RWPE1 (cell line): ENCODE results near the gene MVD.

ENCODE experiments used
- CTCF ChIA-PET: fragments of 350-600 bp; sonication (Branson Sonifier 250); formaldehyde crosslinking; extraction: SDS; loops from one replicate; lab custom pipeline; 2021; lab: Yijun Ruan, JAX
- POLR2A ChIA-PET: fragments of 400-600 bp; formaldehyde crosslinking; extraction: SDS; loops from one replicate; lab custom pipeline; 2020; ENCODE audit warnings: antibody characterized with exemption; ENCODE audit not compliant: low non-redundant PET; lab: Yijun Ruan, JAX
- DNase-seq: peaks from one replicate; pipeline ENCODE4 v3.0.0; 2012; ENCODE audit warnings: low spot score
- H3K27ac ChIP-seq: fragments of 450-650 bp; 2 replicates; pipeline ENCODE4 v1.5.1; 2017
- CTCF ChIP-seq: fragments of 450-650 bp; conservative IDR thresholded peaks from 2 replicates; pipeline ENCODE4 v1.5.1; 2017; ENCODE audit warnings: low read depth, mild to moderate bottlenecking

The MVD gene

GRCh38 chr16:88633684-88634140, 29.2 kb downstream of the MVD start:
- DNase-seq, result no peak
- no peak for TF ChIP-seq CTCF
- POLR2A ChIA-PET, result interaction anchor here (1.1 kb wide), 1 partner anchor 63 kb away, joined by 3 read pairs; the partner anchor contains the start of gene ZC3H18
- H3K27ac ChIP-seq, result peak overlapping the region; percentile 24; the same call in 1 of the 2 replicates
- CTCF ChIA-PET, result interaction anchor here (0.6 to 1.4 kb wide), 5 partner anchors 16 to 1440 kb away, joined by 3 to 6 read pairs (median 3); no protein-coding TSS in a partner anchor

- ChIA-PET CTCF (interaction anchor here (1.4 kb wide), 1 partner anchor 17 kb away, joined by 6 read pairs; no protein-coding TSS in a partner anchor), POLR2A (no interaction called here)
- TF ChIP-seq CTCF, result no peak
- 0 out of 2 replicates have a peak overlapping the region, but pooled peaks have one; percentile 9 for H3K27ac ChIP-seq
- DNase-seq, result no peak
Observed at GRCh38 chr16:88632587-88632930, 30.3 kb downstream of the MVD start.

GRCh38 chr16:88631920-88632586, 30.8 kb downstream of the MVD start:
- no peak for DNase-seq
- H3K27ac ChIP-seq, result 0 out of 2 replicates have a peak overlapping the region, but pooled peaks have one; percentile 9
- ChIA-PET POLR2A (no interaction called here), CTCF (no interaction called here)
- no peak for TF ChIP-seq CTCF

GRCh38 chr16:88631384-88631783, 31.5 kb downstream of the MVD start:
- TF ChIP-seq CTCF, result no peak
- no peak overlapping the region for H3K27ac ChIP-seq
- CTCF ChIA-PET, result no interaction called here
- no peak for DNase-seq
- POLR2A ChIA-PET, result no interaction called here

- CTCF ChIA-PET, result no interaction called here
- POLR2A ChIA-PET, result no interaction called here
- TF ChIP-seq CTCF, result no peak
- no peak overlapping the region for H3K27ac ChIP-seq
- DNase-seq, result no peak
Observed at GRCh38 chr16:88630941-88631340, 31.9 kb downstream of the MVD start.

GRCh38 chr16:88630433-88630832, 32.5 kb downstream of the MVD start:
- CTCF ChIA-PET, result no interaction called here
- H3K27ac ChIP-seq, result no peak overlapping the region
- TF ChIP-seq CTCF, result no peak
- POLR2A ChIA-PET, result no interaction called here
- no peak for DNase-seq
